CD4-positive, alpha-beta memory T cell (primary cell): ENCODE results near the gene KLLN. TPM values are rescaled to one million over a fixed set of nuclear protein-coding genes. Genes with fewer than 3 reads are reported as not detected.

ENCODE experiments used
- CTCF ChIA-PET: fragments of 350-600 bp; sonication (Branson Sonifier 250); formaldehyde crosslinking; loops from one replicate; lab custom pipeline; 2021; ENCODE audit warnings: inconsistent platforms; ENCODE audit not compliant: partially characterized antibody; lab: Charles Lee
- POLR2A ChIA-PET: fragments of 350-600 bp; sonication (Branson Sonifier 250); formaldehyde crosslinking; loops from one replicate; lab custom pipeline; 2021; ENCODE audit not compliant: partially characterized antibody; lab: Charles Lee
- DNase-seq, 5 donors: peaks; one replicate each; pipeline versions ENCODE4 v3.0.0 to v3.0.0-alpha.2; 2020 to 2022; ENCODE audit warnings: mixed read lengths in 1 of 5
- H3K27ac ChIP-seq: one replicate; pipeline ENCODE4 v1.7.0; 2013; ENCODE audit warnings: low read depth, low read length
- H3K27me3 ChIP-seq: 2 replicates; pipeline ENCODE4 v1.7.0; 2013; ENCODE audit warnings: mild to moderate bottlenecking, low read length, moderate library complexity; ENCODE audit not compliant: insufficient read depth
- H3K36me3 ChIP-seq: 2 replicates; pipeline ENCODE4 v1.7.0; 2013; ENCODE audit warnings: mild to moderate bottlenecking, low read length, moderate library complexity; ENCODE audit not compliant: insufficient read depth
- H3K4me1 ChIP-seq: 2 replicates; pipeline ENCODE4 v1.7.0; 2013; ENCODE audit warnings: mild to moderate bottlenecking, low read length, moderate library complexity; ENCODE audit not compliant: insufficient read depth
- H3K4me3 ChIP-seq, 2 donors: one replicate each; pipeline ENCODE4 v1.7.0; 2013; ENCODE audit warnings: low read length in 2 of 2, mild to moderate bottlenecking in 1 of 2
- H3K9me3 ChIP-seq, 2 donors: one replicate each; pipeline ENCODE4 v1.7.0; 2013; ENCODE audit warnings: low read length in 2 of 2, control low read depth in 1 of 2; ENCODE audit not compliant: control insufficient read depth in 1 of 2
- H3K27ac Mint-ChIP-seq, 7 donors: one replicate each; pipeline ENCODE4 v1.8.0; 2020 to 2021; ENCODE audit warnings: mixed read lengths in 7 of 7, mild to moderate bottlenecking in 6 of 7, inconsistent platforms in 3 of 7, moderate library complexity in 3 of 7
- H3K27me3 Mint-ChIP-seq, 2 donors: one replicate each; pipeline ENCODE4 v1.8.0; 2020 to 2021; ENCODE audit warnings: mixed read lengths in 2 of 2
- H3K36me3 Mint-ChIP-seq, 2 donors: one replicate each; pipeline ENCODE4 v1.8.0; 2020 to 2021; ENCODE audit warnings: mixed read lengths in 2 of 2, inconsistent platforms in 1 of 2, mild to moderate bottlenecking in 1 of 2
- H3K4me1 Mint-ChIP-seq, 4 donors: one replicate each; pipeline ENCODE4 v1.8.0; 2020 to 2021; ENCODE audit warnings: mixed read lengths in 4 of 4, mild to moderate bottlenecking in 1 of 4
- H3K4me3 Mint-ChIP-seq, 8 donors: one replicate each; pipeline ENCODE4 v1.8.0; 2020 to 2021; ENCODE audit warnings: mixed read lengths in 8 of 8, mild to moderate bottlenecking in 7 of 8, moderate library complexity in 6 of 8, inconsistent platforms in 3 of 8
- H3K9me3 Mint-ChIP-seq, 8 donors: one replicate each; pipeline ENCODE4 v1.8.0; 2020 to 2021; ENCODE audit warnings: mixed read lengths in 8 of 8, mild to moderate bottlenecking in 5 of 8, inconsistent platforms in 3 of 8, moderate library complexity in 1 of 8
- intact Hi-C: fragments of 100-400 bp; cut with micrococcal nuclease; formaldehyde crosslinking; loops from one replicate; pipeline ENCODE4 v1.15.1; 2023
- polyA plus RNA-seq, 2 donors: library from polyadenylated mRNA; unstranded; fragments of 300-500 nt; fragmentation: Illumina TruSeq; gene quantifications; one replicate each; pipeline ENCODE4 v1.2.3, GENCODE V29; 2021
- total RNA-seq, 2 experiments: library from RNA; stranded (reverse); gene quantifications; one replicate each; pipeline ENCODE4 v1.2.3, GENCODE V29; 2021

Gene KLLN
- total and polyA plus RNA-seq, 4 experiments from 2014 or later, result 0.09 to 1.3 (median 1.0) TPM; not detected in 1

DNA sequence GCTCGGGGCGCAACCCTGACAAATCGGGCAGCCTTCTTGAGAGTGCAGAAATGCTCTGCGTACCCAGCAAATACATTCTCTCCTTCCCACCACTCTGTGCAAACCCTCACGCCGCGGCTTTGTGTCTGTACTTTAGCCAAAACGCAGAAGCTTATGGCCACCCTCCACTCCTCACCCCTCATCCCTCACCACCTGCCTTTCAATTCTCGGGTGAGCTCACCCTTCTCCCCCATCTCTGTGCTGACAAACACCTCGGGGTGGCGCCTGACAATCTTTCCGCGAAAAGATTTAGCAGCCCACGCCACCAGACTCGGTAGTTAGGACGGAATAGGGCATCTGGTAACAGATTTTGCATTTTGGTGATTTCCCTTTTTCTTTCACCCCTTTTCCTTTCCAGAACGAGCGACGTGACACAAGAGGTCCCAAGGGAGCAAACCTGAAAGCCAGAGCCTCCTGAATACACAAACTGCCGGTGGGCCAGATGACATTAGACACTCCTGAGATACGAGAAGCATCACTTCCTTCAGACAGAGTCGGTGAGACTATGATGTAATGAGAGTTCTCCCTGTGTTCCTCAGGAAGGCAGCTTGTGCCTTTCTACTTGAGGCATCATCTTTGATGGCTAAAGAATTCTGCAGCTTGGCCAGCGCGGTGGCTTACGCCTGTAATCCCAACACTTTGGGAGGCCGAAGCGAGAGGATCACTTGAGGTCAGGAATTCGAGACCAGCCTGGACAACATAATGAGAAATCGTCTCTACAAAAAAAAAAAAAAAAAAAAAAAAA lies 44.6 kb downstream of the KLLN start:
- ChIA-PET CTCF (interaction anchor here (0.8 to 3.2 kb wide), 17 partner anchors 10 to 1066 kb away, joined by 3 to 25 read pairs (median 7); partner anchors contain the start of genes KLLN, PTEN and RNLS), POLR2A (interaction anchor here (0.6 to 3.7 kb wide), 16 partner anchors 10 to 764 kb away, joined by 3 to 72 read pairs (median 4); partner anchors contain the start of genes KLLN, PTEN and RNLS)
- Histone ChIP-seq H3K9me3 (no peaks in the 10 kb centered on the region), H3K27ac (peak overlapping the region; percentile 94), H3K4me1 (peaks cover 46% of the 10 kb centered on the region), H3K36me3 (no peaks in the 10 kb centered on the region), H3K4me3 (peak overlapping the region; percentile 85 to 95), H3K27me3 (no peaks in the 10 kb centered on the region)
- peak overlapping the region; percentile 88 to 98 (median 94) for H3K4me3 Mint-ChIP-seq
- no peaks in the 10 kb centered on the region for H3K27me3 Mint-ChIP-seq
- peak overlapping the region; percentile 94 to 99 (median 98) for H3K27ac Mint-ChIP-seq
- peaks cover 4 to 19% of the 10 kb centered on the region in 2 donors for H3K36me3 Mint-ChIP-seq
- no peaks in the 10 kb centered on the region for H3K9me3 Mint-ChIP-seq
- intact Hi-C loops, result loop anchor here (1.0 to 10.0 kb wide), 8 partner anchors 44 to 1826 kb away; partner anchors contain the start of genes FAS, IFIT5, PANK1 and RNLS
- DNase-seq, result peak; percentile 66 to 80 (median 70)
- H3K4me1 Mint-ChIP-seq, result peaks cover 27 to 43% (median 35%) of the 10 kb centered on the region in 4 donors

- intact Hi-C loops, result loop anchor here (1.0 to 10.0 kb wide), 8 partner anchors 44 to 1827 kb away; partner anchors contain the start of genes FAS, IFIT5, PANK1 and RNLS
- H3K4me3 ChIP-seq, result peak within 1 kb of the TSS; percentile 85 to 95
- H3K27ac ChIP-seq, result peak within 1 kb of the TSS; percentile 94
- DNase-seq, result peak; percentile 89 to 91 (median 91)
- H3K36me3 Mint-ChIP-seq, result peaks cover 4 to 19% of the 10 kb centered on the region in 2 donors
- H3K27ac Mint-ChIP-seq, result peak within 1 kb of the TSS; percentile 94 to 99 (median 98)
- peak within 1 kb of the TSS; percentile 88 to 98 (median 94) for H3K4me3 Mint-ChIP-seq
- H3K27me3 Mint-ChIP-seq, result no peaks in the 10 kb centered on the region
- no peaks in the 10 kb centered on the region for H3K9me3 ChIP-seq
- ChIA-PET CTCF (interaction anchor here (0.9 to 3.2 kb wide), 15 partner anchors 11 to 1067 kb away, joined by 3 to 25 read pairs (median 8); partner anchors contain the start of genes KLLN, PTEN and RNLS), POLR2A (interaction anchor here (0.8 to 3.7 kb wide), 18 partner anchors 11 to 1434 kb away, joined by 3 to 72 read pairs (median 4); partner anchors contain the start of genes KLLN, LIPA, PTEN and RNLS)
- H3K4me1 ChIP-seq, result peaks cover 46% of the 10 kb centered on the region
- H3K27me3 ChIP-seq, result no peaks in the 10 kb centered on the region
- H3K4me1 Mint-ChIP-seq, result peaks cover 27 to 43% (median 35%) of the 10 kb centered on the region in 4 donors
- H3K36me3 ChIP-seq, result no peaks in the 10 kb centered on the region
- H3K9me3 Mint-ChIP-seq, result no peaks in the 10 kb centered on the region
These were observed 45.5 kb downstream of the KLLN start, which contains the start of gene ATAD1 for GRCh38 chr10:87817609-87818504. Gene ATAD1, minus strand, starts transcription at chr10:87818226. Its CDS starts 3,627 bp downstream, at chr10:87814599.

DNA sequence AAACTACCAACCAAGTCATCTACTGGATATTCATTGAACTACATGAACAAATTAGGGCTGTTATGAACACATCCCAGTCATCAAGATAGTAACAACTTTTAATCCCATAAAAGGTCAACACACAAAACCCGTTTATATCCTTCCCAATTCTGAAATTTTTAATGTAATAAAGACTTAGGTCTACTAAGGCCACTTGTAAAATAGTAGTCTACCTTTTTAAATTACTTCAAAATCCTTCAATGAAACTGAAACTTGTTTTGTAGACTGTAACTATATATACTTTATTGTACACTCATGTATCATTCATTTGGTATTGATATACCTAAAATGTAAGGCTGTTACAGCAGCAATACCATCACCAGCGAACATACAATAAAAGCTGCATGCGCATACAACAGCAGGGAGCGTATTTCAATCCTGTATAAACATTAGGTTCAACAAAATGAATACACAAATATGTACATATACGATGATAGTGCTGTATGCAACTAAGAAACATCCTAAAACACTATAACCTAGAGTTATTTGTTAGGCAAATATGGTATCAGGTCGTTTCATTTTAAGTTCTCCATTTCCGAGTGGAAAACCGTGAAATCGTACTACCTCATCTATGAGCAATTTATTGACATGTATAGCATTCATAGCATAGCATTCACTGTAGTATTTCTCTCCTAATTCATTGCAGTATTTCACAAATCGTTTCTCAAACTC lies 46.3 kb downstream of the KLLN start:
- DNase-seq, result no peak
- peaks cover 46% of the 10 kb centered on the region for H3K4me1 ChIP-seq
- peak overlapping the region; percentile 85 to 95 for H3K4me3 ChIP-seq
- H3K27me3 Mint-ChIP-seq, result no peaks in the 10 kb centered on the region
- peak overlapping the region; percentile 88 to 98 (median 94) for H3K4me3 Mint-ChIP-seq
- intact Hi-C loops, result loop anchor here (10.0 kb wide), 2 partner anchors 1598 to 1828 kb away; partner anchors contain the start of genes IFIT5 and PANK1
- peak overlapping the region; percentile 94 for H3K27ac ChIP-seq
- H3K4me1 Mint-ChIP-seq, result peaks cover 27 to 44% (median 35%) of the 10 kb centered on the region in 4 donors
- CTCF ChIA-PET, result interaction anchor here (1.8 to 3.1 kb wide), 4 partner anchors 12 to 572 kb away, joined by 7 to 25 read pairs (median 12); no protein-coding TSS in a partner anchor
- POLR2A ChIA-PET, result interaction anchor here (0.8 to 3.7 kb wide), 4 partner anchors 36 to 1062 kb away, joined by 3 to 72 read pairs (median 11); partner anchors contain the start of genes KLLN, PTEN and RNLS
- peaks cover 5 to 20% of the 10 kb centered on the region in 2 donors for H3K36me3 Mint-ChIP-seq
- H3K9me3 Mint-ChIP-seq, result no peaks in the 10 kb centered on the region
- no peaks in the 10 kb centered on the region for H3K36me3 ChIP-seq
- H3K27ac Mint-ChIP-seq, result peak overlapping the region; percentile 94 to 99 (median 98)
- H3K27me3 ChIP-seq, result no peaks in the 10 kb centered on the region
- H3K9me3 ChIP-seq, result no peaks in the 10 kb centered on the region

DNA sequence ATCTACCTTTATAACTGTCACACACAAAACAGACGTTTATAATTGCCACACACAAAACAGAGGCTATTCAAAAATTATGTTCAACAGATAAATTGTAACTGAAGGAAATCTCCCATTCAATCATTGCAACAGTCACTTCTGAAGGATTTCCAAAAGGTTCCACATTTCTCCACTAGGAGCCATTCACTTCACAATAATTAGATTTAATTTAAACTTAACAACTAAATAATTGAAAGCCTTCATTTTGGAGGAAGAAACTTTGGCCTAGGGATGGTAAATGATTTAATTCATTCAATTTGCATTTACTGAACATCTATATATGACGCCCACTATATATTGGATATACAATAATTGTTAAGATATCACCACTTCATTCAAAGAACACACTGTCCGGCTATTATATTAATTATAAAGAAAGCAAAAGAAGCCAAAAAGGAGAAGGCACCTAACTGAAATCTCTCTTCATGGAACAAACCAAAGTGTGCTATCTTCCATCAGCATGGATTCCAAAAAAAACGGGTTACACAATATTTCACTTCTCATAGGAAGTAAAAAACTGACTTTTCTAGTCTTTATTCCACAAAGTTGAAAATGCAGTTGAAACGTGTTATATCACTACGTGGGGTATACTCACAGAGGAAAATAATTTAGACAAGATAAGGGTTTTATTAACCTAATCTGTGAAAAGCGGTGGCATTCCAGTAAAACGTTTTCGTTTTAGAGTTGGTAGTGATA lies 47.0 kb downstream of the KLLN start:
- Histone ChIP-seq H3K36me3 (no peaks in the 10 kb centered on the region), H3K27ac (peak overlapping the region; percentile 94), H3K9me3 (no peaks in the 10 kb centered on the region), H3K4me3 (no peak overlapping the region), H3K4me1 (peaks cover 46% of the 10 kb centered on the region), H3K27me3 (no peaks in the 10 kb centered on the region)
- no peak for DNase-seq
- H3K27ac Mint-ChIP-seq, result peak overlapping the region in 6 of 7 donors; percentile 6 to 98 (median 68)
- H3K4me3 Mint-ChIP-seq, result peak overlapping the region; percentile 88 to 98 (median 94)
- no peaks in the 10 kb centered on the region for H3K27me3 Mint-ChIP-seq
- H3K4me1 Mint-ChIP-seq, result peaks cover 32 to 51% (median 41%) of the 10 kb centered on the region in 4 donors
- ChIA-PET CTCF (interaction anchor here (0.9 to 1.4 kb wide), 2 partner anchors 43 to 573 kb away, joined by 3 read pairs; no protein-coding TSS in a partner anchor), POLR2A (interaction anchor here (1.3 kb wide), 1 partner anchor 767 kb away, joined by 4 read pairs; the partner anchor contains the start of gene RNLS)
- peaks cover 12 to 28% of the 10 kb centered on the region in 2 donors for H3K36me3 Mint-ChIP-seq
- intact Hi-C loops, result loop anchor here (10.0 kb wide), 2 partner anchors 1598 to 1828 kb away; partner anchors contain the start of genes IFIT5 and PANK1
- H3K9me3 Mint-ChIP-seq, result no peaks in the 10 kb centered on the region
